Rectal smooth muscle tissue (tissue), 1 donor: Measurements from ENCODE around the gene TTF1.

ENCODE experiments used
- H3K27ac ChIP-seq: one replicate; pipeline ENCODE4 v1.7.0; 2013; ENCODE audit warnings: low read depth, low read length, inconsistent platforms
- H3K27me3 ChIP-seq: one replicate; pipeline ENCODE4 v1.7.0; 2013; ENCODE audit warnings: low read length; ENCODE audit not compliant: control insufficient read depth, insufficient read depth
- H3K36me3 ChIP-seq: one replicate; pipeline ENCODE4 v1.7.0; 2013; ENCODE audit warnings: low read length; ENCODE audit not compliant: control insufficient read depth, insufficient read depth
- H3K4me1 ChIP-seq: one replicate; pipeline ENCODE4 v1.7.0; 2013; ENCODE audit warnings: low read length; ENCODE audit not compliant: control insufficient read depth, insufficient read depth
- H3K4me3 ChIP-seq: one replicate; pipeline ENCODE4 v1.7.0; 2013; ENCODE audit warnings: low read length
- H3K9ac ChIP-seq: one replicate; pipeline ENCODE4 v1.7.0; 2013; ENCODE audit warnings: low read length

TTF1 gene

DNA sequence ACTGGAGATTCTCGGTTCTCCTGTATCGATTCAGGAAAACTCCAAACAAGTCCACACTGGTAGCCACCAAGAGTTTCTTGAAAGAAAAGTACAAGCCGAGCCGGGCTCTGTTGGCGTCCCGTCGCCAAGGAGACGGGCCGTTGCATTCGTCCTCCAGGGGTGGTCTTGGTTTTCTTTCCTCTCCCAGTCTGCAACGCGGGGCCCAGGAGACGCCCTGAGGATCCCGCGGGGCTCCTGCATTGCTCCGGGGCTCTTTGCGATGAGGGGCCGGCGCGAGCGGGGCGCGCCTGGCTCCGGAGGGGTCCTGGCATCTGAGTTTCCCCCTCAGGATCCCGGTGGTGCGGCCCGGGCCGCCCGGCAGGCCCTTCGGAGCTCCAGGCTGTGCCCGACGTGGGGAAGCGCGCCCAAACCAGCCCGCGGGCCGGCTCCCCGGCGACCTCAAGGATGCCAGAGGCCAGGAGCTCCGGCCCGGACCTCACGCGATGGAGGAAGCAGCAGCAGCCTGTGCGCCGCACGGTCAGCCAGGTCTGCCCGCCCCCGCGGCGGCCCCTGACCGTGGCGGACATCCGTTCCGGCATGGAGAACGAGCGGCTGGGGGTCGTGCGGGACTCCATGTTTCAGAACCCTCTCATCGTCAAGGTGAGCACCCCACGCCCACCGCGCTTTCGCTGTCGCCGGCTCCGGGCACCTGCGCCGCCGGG lies 3.3 kb upstream of the TTF1 start, which contains the start of gene CFAP77:
Gene CFAP77 (plus strand): TSS at position 384 of the 701 bp plus-strand sequence. CDS start 61 bp downstream, at position 445.
- H3K27me3 ChIP-seq: peaks cover 14% of the 10 kb centered on the region
- H3K27ac ChIP-seq: no peak within 1 kb of the TSS
- peak within 1 kb of the TSS; percentile 54 for H3K4me3 ChIP-seq
- H3K36me3 ChIP-seq: no peaks in the 10 kb centered on the region
- peaks cover 7% of the 10 kb centered on the region for H3K4me1 ChIP-seq
- H3K9ac ChIP-seq: no peak within 1 kb of the TSS

DNA sequence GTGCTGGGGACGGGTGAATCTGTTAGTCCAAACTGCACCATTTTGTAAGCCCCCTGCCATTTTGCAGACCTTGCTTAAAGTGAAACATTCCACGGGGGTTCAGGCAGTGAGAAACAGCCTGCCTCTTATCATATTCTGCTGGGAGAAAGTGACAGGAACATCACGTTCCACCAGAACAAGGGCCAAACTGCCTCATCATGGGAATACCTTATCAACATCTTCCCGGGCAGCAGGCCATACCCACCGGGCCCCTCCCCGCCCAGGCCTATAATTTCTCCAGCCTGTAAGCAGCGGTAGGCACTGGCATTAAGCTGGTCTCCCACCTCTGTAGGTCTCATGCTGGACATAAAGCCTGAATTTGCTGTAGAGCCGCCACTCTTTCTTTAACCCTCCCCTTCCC lies 1.9 kb upstream of the TTF1 start:
- peaks cover 7% of the 10 kb centered on the region for H3K4me1 ChIP-seq

DNA sequence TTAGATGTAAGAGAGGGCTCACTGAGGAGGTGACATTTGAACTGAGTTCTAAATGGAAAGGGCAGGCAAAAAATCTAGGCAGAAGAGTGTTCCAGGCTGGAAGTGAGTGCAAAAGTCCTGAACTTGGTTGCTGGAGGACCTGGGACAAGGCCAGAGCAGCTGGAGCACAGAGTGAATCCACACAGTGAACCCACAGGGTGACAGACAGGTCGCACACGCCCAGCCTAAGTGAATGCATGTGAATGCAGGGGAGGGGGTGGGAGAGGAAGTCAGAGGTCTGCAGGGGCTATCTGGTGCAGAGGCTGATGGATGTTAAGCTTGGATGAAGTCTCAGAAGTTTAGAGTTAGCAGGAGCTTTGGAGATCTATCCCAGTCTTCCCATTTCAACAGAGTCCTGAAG lies 556 bp upstream of the TTF1 start:
- no peak overlapping the region for H3K9ac ChIP-seq
- peaks cover under 1% of the 10 kb centered on the region for H3K36me3 ChIP-seq
- no peak overlapping the region for H3K27ac ChIP-seq
- H3K4me3 ChIP-seq: peak overlapping the region; percentile 86
- peaks cover 12% of the 10 kb centered on the region for H3K27me3 ChIP-seq
- peaks cover 7% of the 10 kb centered on the region for H3K4me1 ChIP-seq

More for the DNA sequence above, 1.9 kb upstream of the TTF1 start:
- Histone ChIP-seq H3K9ac (no peak overlapping the region), H3K4me3 (no peak overlapping the region), H3K27ac (no peak overlapping the region), H3K36me3 (no peaks in the 10 kb centered on the region), H3K27me3 (peaks cover 14% of the 10 kb centered on the region)

DNA sequence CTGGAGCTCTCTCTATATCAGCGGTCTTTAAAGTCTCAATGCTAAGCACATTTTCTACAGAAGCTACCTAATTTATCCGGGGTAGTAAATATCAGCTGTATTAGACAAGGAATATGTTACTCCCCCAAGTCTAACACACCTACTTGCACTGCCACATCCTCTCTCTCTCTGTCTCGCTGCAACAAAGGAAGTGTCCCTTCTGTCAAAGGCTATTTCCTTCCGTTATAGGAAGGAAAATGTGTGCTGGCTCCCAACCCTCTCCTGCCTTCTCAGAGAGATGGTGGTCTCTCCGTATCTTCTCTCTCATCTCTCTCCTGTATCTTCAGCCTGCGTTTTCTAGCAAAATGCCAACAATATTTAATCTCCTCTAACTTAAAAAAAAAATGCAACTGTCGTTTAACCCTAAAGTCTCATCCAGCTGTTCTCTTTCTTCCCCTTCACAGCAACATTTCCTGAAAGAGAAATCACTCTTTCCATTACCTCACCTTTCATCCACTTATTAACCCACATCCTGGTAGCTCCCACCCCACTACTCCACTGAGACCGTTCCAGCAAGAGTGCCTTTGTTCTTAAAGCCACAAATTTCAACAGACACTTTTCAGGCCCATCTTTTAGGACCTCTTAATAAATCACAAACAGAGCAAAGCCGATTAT lies 2.3 kb downstream of the TTF1 start:
- peaks cover 8% of the 10 kb centered on the region for H3K36me3 ChIP-seq
- peaks cover 7% of the 10 kb centered on the region for H3K4me1 ChIP-seq
- H3K9ac ChIP-seq: no peak overlapping the region
- H3K4me3 ChIP-seq: no peak overlapping the region
- no peak overlapping the region for H3K27ac ChIP-seq
- no peaks in the 10 kb centered on the region for H3K27me3 ChIP-seq

DNA sequence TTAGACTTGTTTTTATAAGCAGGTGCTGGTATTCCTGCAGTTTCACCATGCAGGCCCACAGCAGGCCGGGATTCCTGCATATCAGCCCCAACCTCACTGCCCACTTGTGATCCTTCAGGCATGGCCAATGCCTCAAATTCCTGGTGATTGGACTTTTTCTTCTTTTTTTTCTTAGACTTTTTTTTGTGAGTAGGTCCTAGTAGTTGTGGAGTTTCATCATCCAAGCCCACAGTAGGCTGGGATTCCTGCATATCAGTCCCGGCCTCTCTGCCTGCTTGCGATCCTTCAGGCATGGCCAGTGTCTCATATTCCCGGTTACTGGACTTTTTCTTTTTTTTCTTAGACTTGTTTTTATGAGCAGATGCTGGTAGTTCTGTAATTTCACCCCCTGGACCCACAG lies 4.8 kb downstream of the TTF1 start:
- H3K4me3 ChIP-seq: no peak overlapping the region
- H3K36me3 ChIP-seq: peaks cover 21% of the 10 kb centered on the region
- H3K27me3 ChIP-seq: no peaks in the 10 kb centered on the region
- no peak overlapping the region for H3K27ac ChIP-seq
- H3K9ac ChIP-seq: no peak overlapping the region
- peaks cover 4% of the 10 kb centered on the region for H3K4me1 ChIP-seq

DNA sequence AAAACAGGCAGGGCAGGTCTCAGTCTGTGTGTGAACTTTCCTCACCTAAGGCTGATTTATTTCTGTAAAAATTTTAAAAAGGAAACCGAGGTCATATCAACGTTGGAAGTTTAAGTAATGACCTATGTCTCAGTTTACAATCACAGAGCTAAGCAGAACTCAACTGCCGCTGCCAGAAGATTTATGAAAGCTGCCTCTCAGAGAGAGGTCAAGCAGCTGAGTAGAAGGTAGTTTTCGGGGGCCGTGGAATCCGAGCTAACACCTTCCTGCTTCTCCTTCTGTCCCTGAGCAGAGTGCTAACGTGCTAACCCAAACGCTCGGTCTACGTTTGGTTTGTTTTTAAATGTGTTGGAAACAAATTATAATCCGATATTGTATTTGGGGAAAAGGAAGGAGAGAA lies 11.1 kb downstream of the TTF1 start:
- Histone ChIP-seq H3K27ac (no peak overlapping the region), H3K27me3 (no peaks in the 10 kb centered on the region), H3K9ac (no peak overlapping the region), H3K4me3 (no peak overlapping the region), H3K4me1 (no peaks in the 10 kb centered on the region), H3K36me3 (peaks cover 37% of the 10 kb centered on the region)

DNA sequence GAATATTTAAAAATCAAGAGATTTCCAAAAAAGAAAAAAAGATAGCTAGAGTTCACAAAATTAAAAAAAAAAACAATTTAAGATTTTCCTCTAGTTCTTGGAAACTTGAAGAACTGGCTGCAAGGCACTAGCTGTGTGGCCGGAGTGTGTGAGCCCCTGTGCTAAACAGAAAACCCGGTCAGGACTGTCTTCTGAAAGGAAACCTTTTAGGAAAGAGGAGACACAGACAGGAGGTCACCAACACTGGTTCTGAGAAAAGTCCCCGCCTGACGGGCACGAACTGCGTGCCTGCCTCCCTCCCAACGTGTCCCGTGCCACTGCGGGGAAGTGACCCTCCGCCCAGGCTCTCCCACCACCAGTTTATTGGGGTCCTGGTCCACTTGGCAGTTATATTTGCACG lies 15.2 kb downstream of the TTF1 start:
- Histone ChIP-seq H3K4me3 (no peak overlapping the region), H3K27ac (no peak overlapping the region), H3K27me3 (no peaks in the 10 kb centered on the region), H3K9ac (no peak overlapping the region), H3K36me3 (peaks cover 35% of the 10 kb centered on the region), H3K4me1 (no peaks in the 10 kb centered on the region)

DNA sequence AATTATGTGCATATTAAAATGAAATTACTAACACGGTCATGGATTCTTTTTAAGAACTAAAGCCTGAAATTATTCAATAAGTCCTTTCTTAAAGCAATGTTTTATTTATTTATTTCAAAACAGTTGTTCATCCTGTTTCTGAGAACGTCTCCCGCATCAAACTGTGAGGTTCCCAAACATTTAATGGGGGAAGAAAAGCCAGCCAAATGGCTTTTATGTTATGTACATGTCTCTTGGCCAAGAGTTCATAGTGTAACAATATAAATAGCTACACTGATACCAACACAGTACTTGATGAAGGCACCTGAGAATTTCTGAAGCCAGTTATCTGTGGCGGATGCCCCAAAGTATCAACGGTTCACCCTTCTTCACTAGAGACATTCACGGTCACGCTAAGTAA lies 15.7 kb downstream of the TTF1 start:
- Histone ChIP-seq H3K36me3 (peaks cover 32% of the 10 kb centered on the region), H3K27ac (no peak overlapping the region), H3K27me3 (no peaks in the 10 kb centered on the region), H3K9ac (no peak overlapping the region), H3K4me1 (no peaks in the 10 kb centered on the region), H3K4me3 (no peak overlapping the region)

DNA sequence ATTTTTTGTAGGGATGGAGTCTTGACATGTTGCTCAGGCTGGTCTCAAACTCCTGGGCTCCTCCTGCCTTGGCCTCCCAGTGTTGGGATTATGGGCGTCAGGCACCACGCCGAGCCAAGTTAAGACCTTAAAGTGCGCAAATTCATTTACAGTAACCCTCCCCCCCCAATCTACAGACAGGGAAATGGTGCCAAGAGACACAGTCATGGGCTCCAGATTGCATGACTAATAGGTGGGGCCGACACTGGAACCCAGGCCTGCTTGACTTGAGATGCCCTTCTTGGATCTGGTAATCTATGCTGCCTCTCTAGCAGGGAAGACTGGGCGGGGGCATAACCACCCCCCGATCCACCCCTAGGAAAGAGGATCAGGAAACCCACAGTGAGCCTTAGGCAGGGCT lies 19.5 kb downstream of the TTF1 start:
- H3K4me1 ChIP-seq: no peaks in the 10 kb centered on the region
- H3K9ac ChIP-seq: no peak overlapping the region
- no peak overlapping the region for H3K4me3 ChIP-seq
- no peaks in the 10 kb centered on the region for H3K27me3 ChIP-seq
- H3K36me3 ChIP-seq: peaks cover 32% of the 10 kb centered on the region
- H3K27ac ChIP-seq: no peak overlapping the region

DNA sequence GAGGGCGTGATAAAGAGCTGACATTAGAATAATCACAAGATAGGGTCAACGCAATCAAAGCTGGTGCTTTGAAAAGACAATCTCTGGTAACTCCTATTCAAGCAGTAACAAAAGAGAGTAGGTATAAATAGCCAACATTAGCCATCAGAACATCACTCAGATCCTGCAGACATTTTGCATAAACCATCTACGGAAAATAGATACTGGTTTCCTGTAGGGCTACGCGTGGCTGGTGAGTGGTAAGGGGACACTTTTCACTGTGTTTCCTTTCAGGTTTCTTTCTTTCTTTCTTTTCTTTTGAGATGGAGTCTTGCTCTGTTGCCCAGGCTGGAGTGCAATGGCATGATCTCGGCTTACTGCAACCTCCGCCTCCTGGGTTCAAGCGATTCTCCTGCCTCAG lies 22.3 kb downstream of the TTF1 start:
- Histone ChIP-seq H3K36me3 (peaks cover 18% of the 10 kb centered on the region), H3K27me3 (no peaks in the 10 kb centered on the region), H3K4me3 (no peak overlapping the region), H3K9ac (no peak overlapping the region), H3K27ac (no peak overlapping the region), H3K4me1 (no peaks in the 10 kb centered on the region)

DNA sequence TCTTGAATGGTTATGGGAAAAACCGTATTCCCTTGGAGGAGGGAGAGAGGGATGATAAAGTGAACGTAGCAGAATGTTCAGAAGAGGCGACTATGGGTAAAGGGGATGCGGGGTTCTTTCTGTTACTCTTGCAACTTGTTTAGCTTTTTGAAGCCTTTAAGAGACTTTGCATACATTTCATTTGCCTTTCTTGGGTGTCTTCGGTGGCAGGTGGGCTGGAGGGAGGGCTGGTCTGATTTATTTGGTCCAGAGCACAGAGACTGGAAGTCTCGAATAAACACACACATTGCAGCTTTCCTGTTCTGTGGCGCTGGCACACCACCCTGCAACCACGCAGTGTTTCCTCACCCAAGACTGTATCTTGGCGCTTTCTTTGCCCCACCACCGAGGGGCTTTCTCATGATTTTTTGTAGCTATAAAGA lies 23.2 kb downstream of the TTF1 start:
- Histone ChIP-seq H3K27ac (no peak overlapping the region), H3K9ac (no peak overlapping the region), H3K4me3 (no peak overlapping the region), H3K4me1 (no peaks in the 10 kb centered on the region), H3K27me3 (no peaks in the 10 kb centered on the region), H3K36me3 (peaks cover 21% of the 10 kb centered on the region)

DNA sequence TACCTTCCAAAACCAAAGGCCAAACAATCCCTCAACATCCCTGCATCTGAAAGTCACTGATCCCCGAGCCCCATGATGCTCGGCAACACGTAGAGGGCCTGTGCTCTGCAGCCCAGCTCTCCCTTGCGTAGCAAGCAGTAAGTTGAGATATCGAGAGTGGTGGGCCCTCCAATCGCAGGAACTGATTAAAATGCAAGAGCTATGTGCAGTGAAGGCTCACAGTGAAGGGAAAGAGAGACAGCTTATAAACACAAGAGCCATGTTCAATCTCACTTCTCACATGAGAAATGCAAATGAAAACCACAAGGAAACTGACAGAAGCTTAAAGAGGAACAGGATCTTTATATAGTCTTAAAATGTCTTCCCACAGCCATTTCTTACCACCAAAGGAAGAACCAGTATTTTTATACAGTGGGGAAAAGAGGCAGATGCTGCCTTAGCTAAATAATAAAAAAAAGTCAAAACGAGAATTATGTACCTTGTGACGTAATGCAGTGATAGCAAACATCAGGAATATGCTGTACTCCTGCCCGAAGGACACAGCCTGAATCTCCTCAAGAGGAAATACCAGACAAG lies 24.6 kb downstream of the TTF1 start:
- peaks cover 26% of the 10 kb centered on the region for H3K36me3 ChIP-seq
- H3K4me1 ChIP-seq: no peaks in the 10 kb centered on the region
- no peak overlapping the region for H3K27ac ChIP-seq

More for the DNA sequence above, 24.6 kb downstream of the TTF1 start:
- Histone ChIP-seq H3K27me3 (no peaks in the 10 kb centered on the region), H3K4me3 (no peak overlapping the region), H3K9ac (no peak overlapping the region)
